ENCODE data around the gene LGI4. TPM values are rescaled to one million over a fixed set of nuclear protein-coding genes. Genes with fewer than 3 reads are reported as not detected.
A peak's percentile ranks its signal among the peaks of the same experiment; 100 is the strongest.

Gene LGI4
- total and polyA plus RNA-seq, 4 experiments from 2014 or later, result 0.72 to 0.81 TPM; not detected in 2

GRCh38 chr19:35150445-35150844, 15.6 kb upstream of the LGI4 start:
- Mint-ChIP-seq H3K36me3 (peaks cover 0 to 11% of the 10 kb centered on the region in 2 donors), H3K27ac (peak overlapping the region in 6 of 7 donors; percentile 5 to 88 (median 31)), H3K4me1 (peaks cover 7 to 34% (median 15%) of the 10 kb centered on the region in 4 donors), H3K9me3 (no peaks in the 10 kb centered on the region), H3K4me3 (peak overlapping the region in 1 of 8 donors; percentile 30), H3K27me3 (no peaks in the 10 kb centered on the region)
- intact Hi-C loops (cut with micrococcal nuclease), result loop anchor here (1.0 to 5.0 kb wide), 2 partner anchors 22 to 38 kb away; no protein-coding TSS in a partner anchor
- Histone ChIP-seq H3K4me1 (ENCODE audit: insufficient read depth, low read length) (peaks cover 14% of the 10 kb centered on the region), H3K4me3 (ENCODE audit: low read length in 2 of 2) (no peak overlapping the region), H3K27ac (ENCODE audit: low read depth, low read length) (no peak overlapping the region), H3K36me3 (ENCODE audit: insufficient read depth, low read length) (no peaks in the 10 kb centered on the region), H3K9me3 (ENCODE audit: control insufficient read depth in 1 of 2, low read length in 2 of 2) (no peaks in the 10 kb centered on the region), H3K27me3 (ENCODE audit: insufficient read depth, low read length) (no peaks in the 10 kb centered on the region)
- DNase-seq, result no peak
- CTCF ChIA-PET (ENCODE audit: partially characterized antibody), result interaction anchor here (1.3 kb wide), 1 partner anchor 67 kb away, joined by 3 read pairs; no protein-coding TSS in a partner anchor
- POLR2A ChIA-PET (ENCODE audit: partially characterized antibody), result no interaction called here

- ChIA-PET POLR2A (ENCODE audit: partially characterized antibody) (interaction anchor here (1.2 to 1.3 kb wide), 2 partner anchors 61 to 115 kb away, joined by 3 to 5 read pairs; no protein-coding TSS in a partner anchor), CTCF (ENCODE audit: partially characterized antibody) (interaction anchor here (1.3 kb wide), 1 partner anchor 68 kb away, joined by 3 read pairs; no protein-coding TSS in a partner anchor)
- no peaks in the 10 kb centered on the region for H3K9me3 Mint-ChIP-seq
- intact Hi-C loops (cut with micrococcal nuclease), result loop anchor here (10.0 kb wide), 1 partner anchor 195 kb away; the partner anchor contains the start of gene FFAR1
- H3K27me3 Mint-ChIP-seq, result no peaks in the 10 kb centered on the region
- Histone ChIP-seq H3K36me3 (ENCODE audit: insufficient read depth, low read length) (no peaks in the 10 kb centered on the region), H3K9me3 (ENCODE audit: control insufficient read depth in 1 of 2, low read length in 2 of 2) (no peaks in the 10 kb centered on the region), H3K27me3 (ENCODE audit: insufficient read depth, low read length) (no peaks in the 10 kb centered on the region), H3K4me3 (ENCODE audit: low read length in 2 of 2) (no peak overlapping the region), H3K27ac (ENCODE audit: low read depth, low read length) (no peak overlapping the region), H3K4me1 (ENCODE audit: insufficient read depth, low read length) (peaks cover 23% of the 10 kb centered on the region)
- DNase-seq, result no peak
- H3K27ac Mint-ChIP-seq, result peak overlapping the region in 3 of 7 donors; percentile 13 to 76 (median 18)
- H3K4me3 Mint-ChIP-seq, result no peak overlapping the region
- H3K36me3 Mint-ChIP-seq, result peaks cover 0 to 2% of the 10 kb centered on the region in 2 donors
- peaks cover 16 to 34% (median 23%) of the 10 kb centered on the region in 4 donors for H3K4me1 Mint-ChIP-seq
These were observed 14.6 kb upstream of the LGI4 start for GRCh38 chr19:35149463-35149862.

- Mint-ChIP-seq H3K27me3 (no peaks in the 10 kb centered on the region), H3K9me3 (no peaks in the 10 kb centered on the region), H3K36me3 (no peaks in the 10 kb centered on the region), H3K27ac (peak overlapping the region in 5 of 7 donors; percentile 15 to 88 (median 66)), H3K4me1 (peaks cover 19 to 39% (median 28%) of the 10 kb centered on the region in 4 donors), H3K4me3 (no peak overlapping the region)
- ChIA-PET POLR2A (ENCODE audit: partially characterized antibody) (interaction anchor here (6.8 kb wide), 1 partner anchor 67 kb away, joined by 112 read pairs; no protein-coding TSS in a partner anchor), CTCF (ENCODE audit: partially characterized antibody) (interaction anchor here (1.1 kb wide), 1 partner anchor 13 kb away, joined by 3 read pairs; no protein-coding TSS in a partner anchor)
- no peaks in the 10 kb centered on the region for H3K27me3 ChIP-seq (ENCODE audit: insufficient read depth, low read length)
- intact Hi-C loops (cut with micrococcal nuclease), result loop anchor here (10.0 kb wide), 1 partner anchor 198 kb away; the partner anchor contains the start of gene FFAR1
- no peaks in the 10 kb centered on the region for H3K36me3 ChIP-seq (ENCODE audit: insufficient read depth, low read length)
- no peak overlapping the region for H3K27ac ChIP-seq (ENCODE audit: low read depth, low read length)
- no peaks in the 10 kb centered on the region for H3K9me3 ChIP-seq (ENCODE audit: control insufficient read depth in 1 of 2, low read length in 2 of 2)
- no peak for DNase-seq
- no peak overlapping the region for H3K4me3 ChIP-seq (ENCODE audit: low read length in 2 of 2)
- peaks cover 33% of the 10 kb centered on the region for H3K4me1 ChIP-seq (ENCODE audit: insufficient read depth, low read length)
These were observed 12.0 kb upstream of the LGI4 start for GRCh38 chr19:35146746-35147459.

GRCh38 chr19:35144600-35145436, 10.0 kb upstream of the LGI4 start:
- Histone ChIP-seq H3K4me3 (ENCODE audit: low read length in 2 of 2) (no peak overlapping the region), H3K36me3 (ENCODE audit: insufficient read depth, low read length) (no peaks in the 10 kb centered on the region), H3K9me3 (ENCODE audit: control insufficient read depth in 1 of 2, low read length in 2 of 2) (no peaks in the 10 kb centered on the region), H3K27ac (ENCODE audit: low read depth, low read length) (no peak overlapping the region), H3K4me1 (ENCODE audit: insufficient read depth, low read length) (peaks cover 46% of the 10 kb centered on the region), H3K27me3 (ENCODE audit: insufficient read depth, low read length) (no peaks in the 10 kb centered on the region)
- peak overlapping the region; percentile 36 to 90 (median 83) for H3K27ac Mint-ChIP-seq
- intact Hi-C loops (cut with micrococcal nuclease), result loop anchor here (10.0 kb wide), 1 partner anchor 200 kb away; the partner anchor contains the start of gene FFAR1
- peaks cover 28 to 54% (median 38%) of the 10 kb centered on the region in 4 donors for H3K4me1 Mint-ChIP-seq
- ChIA-PET CTCF (ENCODE audit: partially characterized antibody) (interaction anchor here (0.9 to 5.6 kb wide), 4 partner anchors 8 to 92 kb away, joined by 3 to 90 read pairs (median 5); partner anchors contain the start of gene FXYD5), POLR2A (ENCODE audit: partially characterized antibody) (interaction anchor here (0.6 to 6.8 kb wide), 7 partner anchors 10 to 96 kb away, joined by 3 to 112 read pairs (median 27); partner anchors contain the start of gene FXYD5)
- no peaks in the 10 kb centered on the region for H3K27me3 Mint-ChIP-seq
- DNase-seq, result peak; percentile 47 to 66 (median 51)
- H3K9me3 Mint-ChIP-seq, result no peaks in the 10 kb centered on the region
- H3K36me3 Mint-ChIP-seq, result peaks cover 0 to 2% of the 10 kb centered on the region in 2 donors
- H3K4me3 Mint-ChIP-seq, result peak overlapping the region in 7 of 8 donors; percentile 17 to 62 (median 41)

- ChIA-PET CTCF (ENCODE audit: partially characterized antibody) (interaction anchor here (1.1 to 5.6 kb wide), 4 partner anchors 9 to 351 kb away, joined by 3 to 90 read pairs (median 5); partner anchors contain the start of gene FXYD5), POLR2A (ENCODE audit: partially characterized antibody) (interaction anchor here (0.6 to 6.8 kb wide), 6 partner anchors 10 to 97 kb away, joined by 3 to 112 read pairs (median 30); partner anchors contain the start of gene FXYD5)
- Mint-ChIP-seq H3K4me1 (peaks cover 28 to 54% (median 38%) of the 10 kb centered on the region in 4 donors), H3K9me3 (no peaks in the 10 kb centered on the region), H3K36me3 (peaks cover 0 to 2% of the 10 kb centered on the region in 2 donors), H3K27ac (peak overlapping the region in 6 of 7 donors; percentile 75 to 88 (median 80)), H3K27me3 (no peaks in the 10 kb centered on the region), H3K4me3 (peak overlapping the region in 6 of 8 donors; percentile 31 to 77 (median 68))
- no peaks in the 10 kb centered on the region for H3K27me3 ChIP-seq (ENCODE audit: insufficient read depth, low read length)
- intact Hi-C loops (cut with micrococcal nuclease), result loop anchor here (10.0 kb wide), 1 partner anchor 201 kb away; the partner anchor contains the start of gene FFAR1
- peaks cover 46% of the 10 kb centered on the region for H3K4me1 ChIP-seq (ENCODE audit: insufficient read depth, low read length)
- H3K27ac ChIP-seq (ENCODE audit: low read depth, low read length), result no peak overlapping the region
- H3K36me3 ChIP-seq (ENCODE audit: insufficient read depth, low read length), result no peaks in the 10 kb centered on the region
- no peak for DNase-seq
- H3K9me3 ChIP-seq (ENCODE audit: control insufficient read depth in 1 of 2, low read length in 2 of 2), result no peaks in the 10 kb centered on the region
- H3K4me3 ChIP-seq (ENCODE audit: low read length in 2 of 2), result no peak overlapping the region
These were observed 9.4 kb upstream of the LGI4 start for GRCh38 chr19:35144259-35144599.

GRCh38 chr19:35143818-35144217, 9.0 kb upstream of the LGI4 start:
- ChIA-PET CTCF (ENCODE audit: partially characterized antibody) (interaction anchor here (0.8 to 5.6 kb wide), 6 partner anchors 9 to 351 kb away, joined by 3 to 90 read pairs (median 5); partner anchors contain the start of gene FXYD5), POLR2A (ENCODE audit: partially characterized antibody) (interaction anchor here (2.1 to 6.8 kb wide), 6 partner anchors 11 to 97 kb away, joined by 8 to 112 read pairs (median 30); partner anchors contain the start of gene FXYD5)
- H3K36me3 ChIP-seq (ENCODE audit: insufficient read depth, low read length), result no peaks in the 10 kb centered on the region
- H3K27me3 Mint-ChIP-seq, result no peaks in the 10 kb centered on the region
- H3K27me3 ChIP-seq (ENCODE audit: insufficient read depth, low read length), result no peaks in the 10 kb centered on the region
- DNase-seq, result no peak
- H3K4me1 Mint-ChIP-seq, result peaks cover 28 to 54% (median 40%) of the 10 kb centered on the region in 4 donors
- no peaks in the 10 kb centered on the region for H3K9me3 ChIP-seq (ENCODE audit: control insufficient read depth in 1 of 2, low read length in 2 of 2)
- peaks cover 46% of the 10 kb centered on the region for H3K4me1 ChIP-seq (ENCODE audit: insufficient read depth, low read length)
- intact Hi-C loops (cut with micrococcal nuclease), result loop anchor here (2.0 to 10.0 kb wide), 2 partner anchors 125 to 201 kb away; partner anchors contain the start of genes FFAR1 and USF2
- peak overlapping the region; percentile 32 to 77 (median 68) for H3K4me3 Mint-ChIP-seq
- H3K36me3 Mint-ChIP-seq, result peaks cover 0 to 2% of the 10 kb centered on the region in 2 donors
- H3K9me3 Mint-ChIP-seq, result no peaks in the 10 kb centered on the region
- peak overlapping the region; percentile 75 to 89 (median 82) for H3K27ac Mint-ChIP-seq
- H3K4me3 ChIP-seq (ENCODE audit: low read length in 2 of 2), result no peak overlapping the region
- H3K27ac ChIP-seq (ENCODE audit: low read depth, low read length), result no peak overlapping the region

Measured in CD4-positive, alpha-beta memory T cell (primary cell).